ENCODE data around the gene EIF4G3. TPM values are rescaled to one million over a fixed set of nuclear protein-coding genes. Genes with fewer than 3 reads are reported as not detected.
"Not testable (repeated sequence)": the region's sequence is repeated elsewhere in the genome, so short reads cannot be mapped to it uniquely, and the experiment has no call there.

The EIF4G3 gene
- total RNA-seq, 1 donor from 2014 or later: 33.9 TPM

DNA sequence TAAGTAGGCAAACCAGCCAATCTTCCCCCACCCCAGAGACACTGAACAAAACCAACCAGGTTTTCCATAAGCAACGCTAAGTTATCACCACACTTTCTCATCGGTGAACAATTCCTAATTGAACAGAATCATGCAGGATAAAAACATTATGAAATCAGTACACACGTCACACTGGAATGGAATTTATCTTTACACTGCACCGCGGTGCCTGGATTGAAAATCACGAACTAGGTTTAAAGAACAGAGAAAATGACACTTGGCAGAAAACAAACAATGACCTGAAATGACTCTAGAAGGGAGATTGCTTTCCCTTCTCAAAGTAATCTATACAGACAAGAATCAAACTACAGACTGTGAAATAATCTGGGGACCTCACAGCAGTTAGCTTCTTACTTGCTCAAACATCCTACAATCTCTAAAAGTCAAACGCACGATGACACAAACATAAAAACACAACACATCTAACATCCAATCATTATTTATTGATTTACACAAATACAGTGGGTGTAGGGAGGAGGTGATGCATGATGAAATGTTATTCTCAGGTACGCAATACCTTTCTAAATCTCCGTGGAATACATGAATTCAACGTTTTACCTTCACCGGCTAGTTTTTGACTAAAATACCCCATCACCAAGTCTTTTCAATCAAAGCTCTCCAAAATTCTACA, 1.9 kb downstream of the EIF4G3 start:
- Histone ChIP-seq H3K4me1 (peaks cover 53% of the 10 kb centered on the region), H3K27ac (replicated peaks) (peak overlapping the region; percentile 95), H3K9me3 (replicated peaks) (no peaks in the 10 kb centered on the region), H3K27me3 (ENCODE audit: low read depth) (no peaks in the 10 kb centered on the region), H3K4me3 (peak overlapping the region; percentile 94), H3K36me3 (no peaks in the 10 kb centered on the region)
- TF ChIP-seq, protein P1, sequence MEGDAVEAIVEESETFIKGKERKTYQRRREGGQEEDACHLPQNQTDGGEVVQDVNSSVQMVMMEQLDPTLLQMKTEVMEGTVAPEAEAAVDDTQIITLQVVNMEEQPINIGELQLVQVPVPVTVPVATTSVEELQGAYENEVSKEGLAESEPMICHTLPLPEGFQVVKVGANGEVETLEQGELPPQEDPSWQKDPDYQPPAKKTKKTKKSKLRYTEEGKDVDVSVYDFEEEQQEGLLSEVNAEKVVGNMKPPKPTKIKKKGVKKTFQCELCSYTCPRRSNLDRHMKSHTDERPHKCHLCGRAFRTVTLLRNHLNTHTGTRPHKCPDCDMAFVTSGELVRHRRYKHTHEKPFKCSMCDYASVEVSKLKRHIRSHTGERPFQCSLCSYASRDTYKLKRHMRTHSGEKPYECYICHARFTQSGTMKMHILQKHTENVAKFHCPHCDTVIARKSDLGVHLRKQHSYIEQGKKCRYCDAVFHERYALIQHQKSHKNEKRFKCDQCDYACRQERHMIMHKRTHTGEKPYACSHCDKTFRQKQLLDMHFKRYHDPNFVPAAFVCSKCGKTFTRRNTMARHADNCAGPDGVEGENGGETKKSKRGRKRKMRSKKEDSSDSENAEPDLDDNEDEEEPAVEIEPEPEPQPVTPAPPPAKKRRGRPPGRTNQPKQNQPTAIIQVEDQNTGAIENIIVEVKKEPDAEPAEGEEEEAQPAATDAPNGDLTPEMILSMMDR (IDR thresholded peaks at IDR 0.05; ENCODE audit: borderline replicate concordance): no peak
- no peak for DNase-seq
- intact Hi-C loops (cut with micrococcal nuclease): no loop called here

DNA sequence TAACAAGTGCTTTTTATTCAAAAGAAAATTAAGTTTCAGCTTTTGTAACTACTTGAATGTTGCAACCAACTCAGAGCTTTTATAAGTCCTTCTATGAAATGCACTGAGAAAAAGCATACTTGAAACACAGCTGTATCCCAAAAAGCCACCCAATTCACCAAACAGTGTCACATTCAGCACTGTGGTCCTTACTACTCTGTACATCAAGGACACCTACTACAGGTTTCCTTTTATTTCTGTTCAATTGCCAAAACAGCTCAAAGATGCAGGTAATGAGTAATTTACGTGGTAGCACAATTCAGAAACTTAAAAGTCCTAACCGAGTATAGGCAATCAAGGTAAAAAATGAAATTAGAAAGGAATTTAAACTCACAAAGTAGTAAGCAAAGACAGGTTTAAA, 2.5 kb downstream of the EIF4G3 start:
- TF ChIP-seq, protein P1 (IDR thresholded peaks at IDR 0.05; ENCODE audit: borderline replicate concordance): no peak
- intact Hi-C loops (cut with micrococcal nuclease): no loop called here
- H3K27me3 ChIP-seq (ENCODE audit: low read depth): no peaks in the 10 kb centered on the region
- peaks cover under 1% of the 10 kb centered on the region for H3K36me3 ChIP-seq
- H3K27ac ChIP-seq (replicated peaks): peak overlapping the region; percentile 95
- no peaks in the 10 kb centered on the region for H3K9me3 ChIP-seq (replicated peaks)
- no peak for DNase-seq
- peaks cover 53% of the 10 kb centered on the region for H3K4me1 ChIP-seq
- peak overlapping the region; percentile 94 for H3K4me3 ChIP-seq

DNA sequence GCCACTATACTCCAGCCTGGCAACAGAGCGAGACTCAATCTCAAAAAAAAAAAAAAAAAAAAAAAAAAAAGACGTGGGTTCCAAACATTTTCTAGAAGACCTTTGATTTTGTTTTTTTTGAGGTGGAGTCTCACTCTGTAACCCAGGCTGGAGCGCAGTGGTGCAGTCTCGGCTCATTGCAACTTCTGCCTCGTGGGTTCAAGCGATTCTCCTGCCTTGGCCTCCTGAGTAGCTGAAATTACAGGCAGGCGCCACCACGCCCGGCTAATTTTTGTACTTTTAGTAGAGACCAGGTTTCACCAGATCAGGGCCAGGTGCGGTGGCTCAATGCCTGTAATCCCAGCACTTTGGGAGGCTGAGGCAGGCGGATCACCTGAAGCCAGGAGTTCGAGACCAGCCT, 3.6 kb downstream of the EIF4G3 start:
- H3K27me3 ChIP-seq (ENCODE audit: low read depth); intact Hi-C loops (cut with micrococcal nuclease); DNase-seq; H3K36me3 ChIP-seq; H3K4me3 ChIP-seq; H3K9me3 ChIP-seq (replicated peaks): not testable (repeated sequence)
- Histone ChIP-seq H3K27ac (replicated peaks) (peak overlapping the region; percentile 95), H3K4me1 (peaks cover 53% of the 10 kb centered on the region)

DNA sequence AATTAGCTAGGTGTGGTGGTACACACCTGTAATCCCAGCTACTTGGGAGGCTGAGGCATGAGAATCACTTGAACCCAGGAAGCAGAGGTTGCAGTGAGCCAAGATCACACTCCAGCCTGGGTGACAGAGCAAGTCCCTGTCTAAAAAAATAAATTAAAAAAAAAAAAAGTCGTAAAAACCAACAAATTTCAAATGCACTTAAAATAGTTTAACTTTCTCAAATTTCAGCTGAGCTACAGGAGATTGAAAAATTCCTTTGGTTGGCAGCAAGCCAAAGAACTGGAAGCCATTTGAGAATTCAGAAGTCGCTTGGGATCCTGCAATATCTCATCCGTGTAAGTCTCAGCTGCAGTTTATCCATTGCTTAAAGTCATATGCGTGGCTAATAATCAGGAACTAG, 5.9 kb downstream of the EIF4G3 start:
- Histone ChIP-seq H3K27ac (replicated peaks) (peak overlapping the region; percentile 62), H3K4me1 (peaks cover 46% of the 10 kb centered on the region), H3K36me3 (peaks cover 18% of the 10 kb centered on the region)
- H3K27me3 ChIP-seq (ENCODE audit: low read depth); H3K4me3 ChIP-seq; DNase-seq; H3K9me3 ChIP-seq (replicated peaks); intact Hi-C loops (cut with micrococcal nuclease): not testable (repeated sequence)

DNA sequence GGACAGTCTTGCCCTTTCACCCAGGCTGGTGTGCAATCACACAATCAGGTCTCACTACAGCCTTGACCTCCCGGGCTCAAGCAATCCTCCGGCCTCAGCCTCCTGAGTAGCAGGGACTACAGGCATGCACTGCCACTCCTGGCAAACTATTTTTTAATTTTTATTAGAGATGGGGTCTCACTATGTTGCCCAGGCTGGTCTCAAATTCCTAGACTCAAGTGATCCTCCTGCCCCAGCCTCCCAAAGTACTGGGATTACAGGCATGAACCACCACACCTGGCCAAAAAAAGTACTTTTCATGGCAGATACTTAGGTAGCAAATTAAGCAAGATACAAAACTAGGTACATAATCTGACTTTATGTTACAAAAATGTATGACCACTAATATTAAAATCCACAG, 8.3 kb downstream of the EIF4G3 start:
- no peak overlapping the region for H3K4me3 ChIP-seq
- H3K27ac ChIP-seq (replicated peaks): no peak overlapping the region
- peaks cover 18% of the 10 kb centered on the region for H3K36me3 ChIP-seq
- no peaks in the 10 kb centered on the region for H3K27me3 ChIP-seq (ENCODE audit: low read depth)
- no peaks in the 10 kb centered on the region for H3K9me3 ChIP-seq (replicated peaks)
- intact Hi-C loops (cut with micrococcal nuclease): no loop called here
- TF ChIP-seq, protein P1 (IDR thresholded peaks at IDR 0.05; ENCODE audit: borderline replicate concordance): no peak
- peaks cover 41% of the 10 kb centered on the region for H3K4me1 ChIP-seq
- no peak for DNase-seq

DNA sequence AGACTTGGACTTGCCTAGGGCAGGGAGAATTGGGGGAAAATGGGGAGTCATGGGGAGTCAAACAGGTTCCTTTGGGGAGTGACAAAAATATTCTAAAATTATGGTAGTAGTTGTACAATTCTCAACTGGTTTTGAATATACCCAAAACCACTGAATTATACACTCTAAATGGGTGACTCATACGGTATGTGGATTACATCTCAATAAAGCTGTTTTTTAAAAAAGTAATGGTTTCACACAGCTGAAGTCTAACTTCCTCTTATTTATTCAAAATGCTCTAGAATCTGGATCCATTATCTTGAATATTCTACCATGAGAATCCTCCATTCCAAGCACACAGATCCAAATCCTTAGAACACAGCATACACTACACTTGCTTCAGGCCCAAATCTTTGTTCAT, 11.1 kb downstream of the EIF4G3 start:
- Histone ChIP-seq H3K27me3 (ENCODE audit: low read depth) (no peaks in the 10 kb centered on the region), H3K4me3 (no peak overlapping the region), H3K36me3 (peaks cover 38% of the 10 kb centered on the region), H3K9me3 (replicated peaks) (no peaks in the 10 kb centered on the region), H3K4me1 (peaks cover 32% of the 10 kb centered on the region), H3K27ac (replicated peaks) (no peak overlapping the region)
- TF ChIP-seq, protein P1 (IDR thresholded peaks at IDR 0.05; ENCODE audit: borderline replicate concordance): no peak
- DNase-seq: no peak
- intact Hi-C loops (cut with micrococcal nuclease): no loop called here
